GM19099 (cell line): ENCODE measurements around the gene ING3.

ENCODE experiments used
- POLR2A ChIP-seq: IDR thresholded peaks from 3 replicates; pipeline ENCODE4 v1.6.1; 2011; ENCODE audit warnings: low read depth; ENCODE audit not compliant: insufficient read length; ENCODE audit errors: extremely low read depth

The ING3 gene

DNA sequence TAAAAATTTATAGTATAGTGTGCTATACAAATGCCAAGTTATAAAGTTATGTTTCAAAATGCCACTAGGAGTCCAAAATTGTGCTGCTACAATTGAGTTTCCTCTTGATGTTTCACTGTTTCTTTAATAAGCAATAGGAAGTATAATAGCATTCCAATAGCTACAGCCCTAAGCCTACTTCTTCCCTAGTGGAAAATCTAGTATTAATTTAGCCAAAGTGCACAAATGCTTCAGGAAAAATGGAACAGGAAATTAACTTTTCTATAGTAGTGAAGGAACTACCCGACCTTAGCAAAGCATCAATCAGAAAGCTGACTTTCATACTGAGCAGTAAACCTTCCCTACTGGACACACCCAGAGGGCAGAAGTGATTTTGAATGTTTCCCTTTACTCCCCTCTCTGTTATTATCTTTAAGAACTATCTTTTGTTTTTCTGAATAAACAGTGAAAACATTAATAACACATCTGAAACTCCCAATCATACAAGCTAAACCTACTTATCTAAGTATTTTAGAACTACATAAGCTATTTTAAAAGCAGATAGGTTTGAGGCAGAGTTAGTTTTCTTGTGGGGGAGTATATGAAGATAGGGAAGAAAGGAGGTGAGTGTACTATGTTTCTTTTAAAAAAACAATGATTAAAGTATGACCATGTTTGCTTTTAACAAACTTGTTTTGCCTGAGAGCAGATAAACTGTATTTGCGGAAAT is 51.6 kb downstream of the ING3 start:
- no peak for TF ChIP-seq POLR2A

DNA sequence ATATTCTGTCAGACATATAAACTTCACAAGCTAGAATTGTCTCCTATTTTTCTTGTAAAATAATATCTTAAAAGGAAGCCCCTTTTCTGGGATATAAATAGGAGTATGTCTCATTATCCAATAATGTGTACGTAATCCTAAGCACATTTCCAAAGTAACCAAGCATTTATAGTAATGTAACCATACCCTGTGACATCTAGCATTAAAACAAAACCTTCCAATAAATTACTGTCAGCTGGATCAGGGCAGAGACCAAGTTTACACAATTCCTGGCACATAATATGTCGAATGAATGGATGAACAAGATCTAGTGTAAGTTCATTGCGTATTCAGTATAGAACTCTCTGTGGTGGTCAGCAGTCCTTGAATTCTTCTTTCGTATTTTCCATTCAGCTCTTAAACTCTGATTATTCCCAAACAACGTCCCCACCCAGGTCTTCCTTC is 52.2 kb downstream of the ING3 start:
- no peak for TF ChIP-seq POLR2A

DNA sequence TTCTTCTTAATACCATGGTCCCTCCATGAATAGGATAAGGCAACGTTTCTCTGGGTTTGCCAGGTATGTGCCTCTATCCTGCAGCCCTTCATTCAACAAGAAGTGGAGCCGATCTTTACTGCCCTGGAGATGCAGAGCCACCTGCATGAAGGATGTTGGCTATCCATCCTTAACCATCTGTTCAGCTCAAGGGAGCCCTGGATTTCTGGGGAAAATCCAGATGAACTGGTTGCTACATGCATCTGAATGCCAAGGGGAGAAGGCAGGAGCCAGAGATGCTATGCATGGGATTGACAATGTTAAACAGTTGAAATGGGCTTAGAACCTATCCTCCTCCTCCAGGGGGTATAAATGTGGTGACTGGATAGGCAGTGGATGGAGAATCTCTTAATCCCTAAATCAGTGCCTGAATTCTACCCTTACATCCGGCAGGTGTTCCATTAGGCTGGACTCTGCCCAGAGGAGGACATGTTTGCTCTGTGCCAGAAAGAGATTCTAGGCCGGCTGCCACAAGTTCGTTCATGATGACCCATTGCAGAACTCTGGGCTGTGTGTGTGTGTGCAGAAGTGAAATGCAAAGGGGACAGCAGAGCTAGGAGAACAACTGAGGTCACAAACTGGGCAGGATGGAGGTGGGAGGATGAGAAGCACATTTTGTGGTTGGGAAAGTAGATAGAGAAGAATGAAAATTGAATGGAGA is 53.6 kb downstream of the ING3 start:
- no peak for TF ChIP-seq POLR2A

DNA sequence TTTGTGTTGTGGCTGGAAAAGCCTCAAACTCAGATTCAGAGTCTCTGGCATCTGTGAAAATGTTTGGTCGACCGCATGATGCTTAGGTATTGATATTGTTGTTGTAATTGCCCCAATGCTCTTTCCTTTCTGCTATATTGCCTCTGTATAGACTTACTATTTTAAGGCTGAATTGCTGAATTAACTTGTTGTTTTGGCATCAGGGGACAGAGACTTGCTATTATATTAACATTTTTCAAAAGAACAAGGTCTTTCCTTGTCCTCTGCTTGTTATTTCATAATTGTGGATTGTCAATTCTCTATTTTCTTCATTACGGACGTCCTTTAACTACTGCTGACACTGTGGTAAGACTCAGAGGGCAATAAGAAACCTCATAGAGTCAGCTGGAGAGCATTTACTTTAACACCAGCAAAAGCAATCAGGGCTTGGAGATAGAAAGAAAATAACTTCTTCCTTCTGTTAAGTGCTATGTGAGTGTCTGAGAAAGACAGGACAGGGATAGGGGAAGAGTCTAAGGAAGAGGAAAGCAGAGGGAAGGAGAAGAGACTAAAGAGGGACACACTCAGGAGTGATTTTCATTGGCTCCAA is 55.5 kb downstream of the ING3 start:
- no peak for TF ChIP-seq POLR2A

GRCh38 chr7:121006711-121007315 is 56.2 kb downstream of the ING3 start:
- no peak for TF ChIP-seq POLR2A

DNA sequence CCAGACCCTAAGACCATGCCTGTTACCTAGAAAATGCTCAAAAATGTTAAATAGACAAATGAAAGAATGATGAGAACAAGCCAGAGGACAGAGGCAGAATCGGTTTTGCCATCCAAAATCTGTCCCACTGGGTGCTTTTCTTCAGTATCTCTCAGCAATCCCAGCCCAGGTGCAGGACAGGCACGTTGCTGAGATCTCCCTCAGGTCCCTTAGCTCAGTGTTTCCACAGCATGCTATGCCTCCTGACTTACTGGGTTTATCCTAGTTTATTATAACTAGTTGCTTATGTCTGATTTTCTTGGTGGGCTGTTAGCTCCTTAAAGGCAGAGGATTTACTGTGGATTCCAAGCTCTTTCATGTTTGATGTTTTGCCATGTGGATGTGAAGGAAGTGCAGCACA is 58.2 kb downstream of the ING3 start:
- TF ChIP-seq POLR2A: no peak

GRCh38 chr7:121011401-121011800 is 60.8 kb downstream of the ING3 start:
- no peak for TF ChIP-seq POLR2A

DNA sequence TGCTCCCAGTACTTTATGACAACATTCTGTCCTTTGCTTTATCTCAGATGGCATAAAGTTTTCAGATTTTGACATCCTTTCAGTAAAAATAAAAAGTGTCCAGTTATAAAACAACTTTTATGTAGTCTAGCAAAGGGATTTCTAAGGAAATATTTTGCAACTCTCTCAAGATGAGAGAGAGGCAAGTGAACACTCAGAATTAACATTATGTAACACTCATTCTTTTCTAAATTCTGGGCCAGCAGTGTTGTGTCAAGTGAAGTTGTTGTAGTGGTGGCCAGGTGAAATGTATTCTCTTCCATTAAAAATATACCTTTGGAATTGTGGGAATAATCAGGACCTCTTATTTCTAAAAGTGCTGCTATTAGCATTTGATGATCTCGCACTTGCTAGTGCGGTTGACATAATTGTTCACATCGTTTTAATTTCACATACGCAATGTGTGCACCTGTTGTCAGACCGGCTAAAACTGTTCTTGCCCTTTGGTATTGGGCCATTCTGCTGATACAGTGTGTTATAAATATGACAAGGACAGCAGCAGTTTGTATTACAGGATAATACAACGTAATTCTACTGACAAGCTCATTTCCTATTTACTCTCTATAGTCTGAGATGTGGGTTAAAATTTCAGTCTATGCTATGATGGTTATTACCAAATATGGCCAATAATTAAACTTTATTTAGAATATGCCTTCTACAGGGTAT is 61.7 kb downstream of the ING3 start:
- TF ChIP-seq POLR2A: no peak

DNA sequence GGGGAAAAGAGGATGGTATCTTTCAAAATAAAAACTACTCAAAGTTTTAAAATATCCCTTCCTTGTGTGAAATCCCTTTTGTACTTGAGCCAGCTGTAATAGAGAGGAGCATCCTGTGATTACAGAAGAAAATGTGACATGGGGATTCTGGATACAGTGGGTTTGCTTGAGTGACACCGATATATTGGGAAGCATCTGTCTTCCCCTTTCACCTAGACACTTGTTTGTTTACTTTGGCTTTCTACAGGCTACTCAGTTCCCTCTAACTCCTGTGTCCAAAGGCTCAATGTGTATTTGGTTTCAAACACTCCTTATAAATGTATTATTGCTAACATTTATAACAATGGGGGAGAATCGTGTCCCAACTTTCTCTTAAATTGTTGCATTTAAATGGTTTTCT is 62.3 kb downstream of the ING3 start:
- TF ChIP-seq POLR2A: no peak

- no peak for TF ChIP-seq POLR2A
Observed at GRCh38 chr7:121015560-121015959, 65.0 kb downstream of the ING3 start.

DNA sequence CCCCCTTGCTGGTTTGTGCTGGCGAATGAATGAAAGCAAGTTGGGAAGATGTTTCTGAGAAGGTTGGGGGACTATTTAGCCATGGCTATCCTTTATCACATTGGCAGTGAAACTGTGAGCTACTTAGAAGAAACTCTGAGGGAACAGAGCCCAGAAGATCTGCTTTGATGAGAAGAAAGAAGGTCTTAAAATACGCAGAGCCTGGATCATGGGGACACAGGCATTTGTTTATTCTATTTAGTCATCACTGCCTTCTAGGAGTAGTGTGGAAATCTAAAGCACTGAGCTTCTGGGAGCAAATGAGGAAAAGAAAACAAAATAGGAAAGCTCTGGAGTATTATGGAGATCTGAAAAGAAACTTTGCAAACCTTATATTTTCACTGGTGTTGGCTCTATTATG is 66.4 kb downstream of the ING3 start:
- no peak for TF ChIP-seq POLR2A

DNA sequence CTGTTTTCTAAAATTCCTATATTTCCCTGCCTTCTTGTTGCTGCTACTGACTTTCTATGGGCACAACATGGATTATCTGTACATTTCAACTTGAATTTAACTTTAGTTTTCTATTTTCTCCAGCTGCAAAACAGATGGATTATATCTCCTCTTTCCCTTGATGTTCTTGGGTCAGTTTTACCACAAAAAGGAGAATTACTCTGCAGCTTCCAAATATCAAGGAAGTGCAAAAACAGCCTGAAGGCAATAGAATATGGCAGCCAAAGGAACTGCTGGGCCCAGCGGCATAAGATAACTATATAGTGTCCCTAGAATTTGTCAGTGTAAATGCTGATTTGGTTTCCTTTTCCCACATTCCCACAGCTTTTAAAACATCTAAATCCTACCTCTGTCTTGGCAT is 67.0 kb downstream of the ING3 start:
- no peak for TF ChIP-seq POLR2A

- no peak for TF ChIP-seq POLR2A
Observed at GRCh38 chr7:121019018-121019417, 68.4 kb downstream of the ING3 start.

DNA sequence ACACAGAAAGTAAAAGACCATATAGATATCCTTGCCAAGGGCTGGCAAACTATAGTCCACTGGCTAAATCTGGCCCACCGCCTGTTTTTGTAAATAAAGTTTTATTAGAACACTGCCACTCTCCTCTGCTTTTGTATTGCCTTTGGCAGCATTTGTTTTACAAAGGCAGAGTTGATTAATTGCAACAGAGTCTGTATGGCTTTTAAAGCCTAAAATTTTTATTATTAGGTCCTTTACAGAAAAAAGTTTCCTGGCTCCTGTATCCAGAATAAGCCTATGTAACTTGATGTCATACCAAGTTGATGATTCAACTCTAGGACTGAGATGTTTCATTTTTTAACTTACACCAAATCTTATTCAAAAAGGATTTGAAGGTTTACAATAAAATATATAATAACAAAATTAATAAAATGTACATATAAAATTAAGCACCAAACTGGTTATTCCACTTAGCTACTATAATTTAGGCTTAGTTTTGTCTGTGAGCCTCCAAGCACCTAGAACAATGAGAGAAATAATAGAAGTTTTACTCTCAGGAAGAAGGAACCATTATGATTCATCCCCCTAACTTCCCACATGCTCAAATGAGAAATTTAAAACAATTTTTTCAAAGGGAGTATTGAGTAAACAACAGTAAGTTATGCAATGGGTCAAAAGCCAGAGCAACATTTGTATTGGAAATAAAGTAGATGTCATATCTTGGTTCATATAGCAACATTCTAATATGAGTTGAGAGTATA is 69.8 kb downstream of the ING3 start:
- TF ChIP-seq POLR2A: no peak
